Measurements from ENCODE around the gene CFAP74.

The CFAP74 gene

GRCh38 chr1:2019571-2020309 is 16.2 kb upstream of the CFAP74 start:
- FAIRE-seq (no peak), DNase-seq (ENCODE audit: low spot score) (peak; percentile 33)

DNA sequence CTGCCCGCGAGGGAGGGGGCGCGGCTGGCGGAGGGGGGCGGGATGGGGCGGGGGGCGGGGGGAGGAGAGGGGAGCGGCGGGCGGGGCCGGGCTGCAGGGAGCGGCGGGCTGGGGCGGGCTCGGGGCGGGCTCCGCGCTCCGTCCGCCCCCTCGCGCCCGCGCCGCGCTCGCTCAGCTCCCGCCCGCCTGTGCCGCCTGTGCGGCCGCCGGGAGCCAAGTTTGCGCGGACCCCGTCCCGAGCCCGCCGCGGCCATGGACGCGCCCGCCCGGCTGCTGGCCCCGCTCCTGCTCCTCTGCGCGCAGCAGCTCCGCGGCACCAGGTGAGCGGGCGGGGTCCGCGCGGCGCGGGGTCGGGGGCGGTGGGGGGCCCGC is 15.6 kb upstream of the CFAP74 start, which contains the start of gene GABRD:
GABRD (plus strand) TSS at position 174 of the 372 bp plus-strand sequence; CDS start at position 253, 79 bp downstream.
- FAIRE-seq, result no peak
- peak; percentile 85 for DNase-seq (ENCODE audit: low spot score)

- FAIRE-seq, result no peak
Observed at GRCh38 chr1:2018217-2019171, 14.9 kb upstream of the CFAP74 start.

DNA sequence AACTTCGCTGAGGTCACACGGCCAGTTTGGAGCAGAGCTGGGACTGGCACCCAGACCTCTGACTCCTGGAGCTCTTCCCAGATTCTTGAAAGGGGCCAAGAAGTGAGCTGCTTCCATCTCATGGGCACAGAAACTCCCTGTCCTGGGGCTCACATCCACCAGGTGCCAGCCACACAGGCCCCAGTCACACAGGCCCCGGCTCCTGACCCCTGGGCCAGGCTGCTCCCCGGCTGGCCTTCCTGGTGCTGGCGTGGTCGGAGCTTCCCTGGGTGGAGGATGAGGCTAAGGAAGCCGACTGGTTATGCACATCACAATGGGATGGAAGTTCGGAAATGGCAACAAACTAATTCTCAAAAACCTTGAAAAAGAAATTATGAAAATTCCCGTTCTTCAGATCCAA is 12.5 kb upstream of the CFAP74 start:
- DNase-seq (ENCODE audit: low spot score) (no peak), FAIRE-seq (no peak)

More at GRCh38 chr1:2018217-2019171, 14.9 kb upstream of the CFAP74 start:
- DNase-seq (ENCODE audit: low spot score), result no peak

GRCh38 chr1:2014741-2015735 is 11.5 kb upstream of the CFAP74 start:
- DNase-seq (ENCODE audit: low spot score), result peak; percentile 72
- FAIRE-seq, result no peak

- DNase-seq (ENCODE audit: low spot score), result no peak
- FAIRE-seq, result no peak
Observed at GRCh38 chr1:2014181-2014580, 10.6 kb upstream of the CFAP74 start.

DNA sequence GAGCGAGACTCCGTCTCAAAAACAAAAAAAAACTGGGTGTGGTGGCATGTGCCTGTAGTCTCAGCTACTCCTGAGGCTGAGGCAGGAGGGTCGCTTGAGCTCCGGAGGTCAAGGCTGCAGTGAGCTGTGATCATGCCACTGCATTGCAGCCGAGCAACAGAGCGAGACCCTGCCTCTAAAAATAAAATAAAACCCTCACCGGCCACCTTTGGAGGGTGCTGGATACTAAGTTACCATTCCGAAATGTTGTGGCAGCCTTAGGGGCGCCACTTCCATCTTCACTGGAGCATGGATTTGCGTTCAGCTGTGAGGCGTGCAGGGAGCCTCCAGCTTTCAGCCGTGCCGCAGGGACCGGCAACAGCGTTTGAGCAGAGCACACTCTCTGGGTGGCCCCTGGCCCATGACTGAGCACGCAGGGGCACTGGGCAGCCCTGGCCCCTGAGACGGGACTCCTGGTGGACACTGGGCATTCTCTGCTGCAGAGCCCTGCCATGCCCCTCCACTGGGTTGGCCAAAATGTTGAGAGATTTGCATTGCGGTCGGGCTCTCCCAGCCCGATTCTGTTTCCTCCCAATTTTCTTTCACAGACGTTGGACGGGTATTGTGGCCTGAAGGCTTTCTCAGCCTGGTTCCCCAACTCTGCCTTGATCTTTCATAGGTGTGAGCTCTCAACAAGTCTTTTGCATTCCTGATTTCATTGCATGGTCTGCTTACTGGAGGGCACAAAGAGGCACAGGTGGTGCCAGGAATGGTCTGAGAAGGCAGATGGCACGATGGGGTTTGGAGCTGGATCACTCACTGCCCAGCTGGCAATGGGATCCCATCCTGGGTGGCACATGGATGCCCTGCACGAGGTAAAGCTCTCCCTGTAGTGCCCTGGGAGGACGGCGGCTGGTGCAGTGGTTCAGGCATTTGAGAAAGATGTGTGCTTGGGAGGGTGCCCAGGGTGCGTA is 5.8 kb upstream of the CFAP74 start:
- FAIRE-seq, result no peak
- DNase-seq (ENCODE audit: low spot score), result no peak

DNA sequence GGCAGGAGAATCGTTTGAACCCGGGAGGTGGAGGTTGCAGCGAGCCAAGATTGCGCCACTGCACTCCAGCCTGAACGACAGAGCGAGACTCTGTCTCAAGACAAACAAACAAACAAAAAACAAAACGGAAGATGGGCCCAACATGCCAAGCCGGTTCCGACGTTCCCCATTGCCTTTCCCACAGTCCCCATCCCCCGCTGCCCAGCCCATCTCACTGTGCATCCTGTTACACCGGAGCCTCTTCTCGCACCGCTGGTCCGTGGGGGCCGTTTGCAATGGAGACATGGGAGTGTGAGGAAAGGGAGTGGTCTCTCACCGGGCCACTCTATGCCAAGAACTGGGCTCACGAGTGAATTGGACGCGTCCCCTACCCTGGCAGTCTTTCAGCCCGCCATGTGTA is 1.3 kb upstream of the CFAP74 start:
- FAIRE-seq (no peak), DNase-seq (ENCODE audit: low spot score) (no peak)

- DNase-seq (ENCODE audit: low spot score), result no peak
- FAIRE-seq, result no peak
Observed at GRCh38 chr1:2001773-2002411, 1.7 kb downstream of the CFAP74 start.

DNA sequence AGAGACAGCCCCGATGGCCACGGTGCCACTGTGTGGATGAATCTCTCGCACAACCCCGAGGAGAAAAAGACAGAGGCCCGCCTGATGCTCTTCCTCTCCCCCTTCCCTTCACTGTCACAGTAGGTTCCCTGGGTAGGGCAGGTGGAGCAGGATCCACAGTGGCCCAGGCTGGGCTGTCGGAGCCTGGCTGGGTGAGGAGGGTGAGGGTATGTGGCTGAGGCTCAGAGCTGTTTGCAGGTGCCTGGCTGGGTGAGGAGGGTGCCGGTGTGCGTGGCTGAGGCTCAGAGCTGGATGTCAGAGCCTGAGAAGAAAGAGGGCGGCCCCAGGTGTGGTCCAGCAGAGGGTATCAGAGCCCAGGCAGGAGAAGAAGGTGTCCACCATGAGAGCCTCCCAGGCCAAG is 2.7 kb downstream of the CFAP74 start:
- no peak for FAIRE-seq
- no peak for DNase-seq (ENCODE audit: low spot score)

DNA sequence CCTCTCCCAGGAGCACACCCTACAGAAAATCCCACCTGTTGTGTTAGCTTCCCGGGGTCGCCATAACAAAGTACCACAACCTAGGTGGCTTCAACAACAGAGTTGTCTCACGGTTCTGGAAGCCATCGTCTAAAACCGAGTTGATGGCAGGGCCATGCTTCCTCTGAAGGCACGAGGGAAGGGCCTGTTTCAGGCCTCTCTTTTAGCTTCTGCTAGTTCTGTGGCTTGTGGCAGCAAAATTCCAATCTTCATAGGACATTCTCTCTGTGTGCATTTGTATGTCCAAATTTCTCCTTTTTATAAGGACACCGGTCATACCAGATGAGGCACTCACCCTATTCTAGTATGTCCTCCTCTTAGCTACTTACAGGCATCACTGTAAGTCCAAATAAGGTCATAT is 3.2 kb downstream of the CFAP74 start:
- FAIRE-seq (no peak), DNase-seq (ENCODE audit: low spot score) (no peak)

GRCh38 chr1:1997576-1997975 is 6.0 kb downstream of the CFAP74 start:
- no peak for DNase-seq (ENCODE audit: low spot score)
- no peak for FAIRE-seq

DNA sequence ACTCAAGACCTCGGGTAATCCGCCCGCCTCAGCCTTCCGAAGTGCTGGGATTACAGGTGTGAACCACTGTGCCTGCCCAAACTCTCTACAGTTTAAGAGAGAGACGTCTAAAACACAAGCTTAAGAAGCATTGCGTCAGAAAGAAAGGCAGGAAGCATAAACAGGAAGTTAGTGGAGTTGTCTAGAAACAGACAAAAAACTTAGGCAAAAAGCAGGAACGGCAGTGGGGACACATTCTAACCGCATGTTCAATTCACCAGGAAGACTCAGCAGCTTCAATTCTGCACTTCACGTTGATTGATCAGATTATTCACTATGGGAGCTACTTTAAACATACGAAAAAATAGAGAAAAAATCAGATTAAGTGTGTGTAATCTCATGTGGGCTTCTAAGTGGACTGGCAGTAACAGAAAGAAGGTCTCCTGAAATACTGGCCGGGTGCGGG is 7.4 kb downstream of the CFAP74 start:
- DNase-seq (ENCODE audit: low spot score) (no peak), FAIRE-seq (no peak)

DNA sequence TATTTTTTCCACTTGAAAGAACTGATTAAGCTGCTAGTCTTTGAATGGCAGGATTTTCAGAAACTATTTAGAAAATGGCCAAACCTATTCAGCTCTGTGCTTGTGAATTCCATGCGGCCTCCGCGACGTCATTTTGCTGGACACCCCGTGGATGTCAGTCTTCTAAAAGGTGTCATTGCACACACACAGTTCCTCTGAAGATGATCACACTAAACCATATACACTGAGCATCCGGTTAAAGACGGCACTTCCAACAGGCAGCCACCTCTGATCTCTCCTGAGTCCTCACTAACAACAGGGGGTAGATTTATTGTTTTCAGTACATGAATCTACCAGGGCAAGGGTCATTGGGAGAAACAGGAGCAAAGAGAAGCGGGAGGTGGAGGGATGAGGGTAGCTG is 9.1 kb downstream of the CFAP74 start:
- FAIRE-seq (no peak), DNase-seq (ENCODE audit: low spot score) (no peak)

- FAIRE-seq (no peak), DNase-seq (ENCODE audit: low spot score) (peak; percentile 25)
Observed at GRCh38 chr1:1990222-1990621, 13.4 kb downstream of the CFAP74 start.

DNA sequence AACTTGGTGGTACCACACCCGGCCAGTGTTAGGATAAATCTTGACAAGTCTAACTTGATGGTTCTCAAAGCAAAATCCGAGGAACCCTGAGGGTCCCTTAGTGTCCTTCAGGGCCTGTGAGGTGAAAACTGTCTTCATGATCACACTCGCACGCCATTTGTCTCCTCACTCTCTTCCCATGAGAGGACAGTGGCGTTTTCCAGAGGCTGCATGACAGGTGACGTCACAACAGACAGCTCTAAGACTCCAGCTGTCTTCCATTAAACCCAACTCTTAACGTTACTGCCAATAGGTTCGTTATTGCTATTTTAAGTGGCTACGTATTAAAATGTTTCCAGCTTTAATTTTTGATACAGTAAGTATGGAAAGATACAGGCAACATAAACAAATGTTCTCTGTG is 13.8 kb downstream of the CFAP74 start:
- DNase-seq (ENCODE audit: low spot score) (no peak), FAIRE-seq (no peak)

GRCh38 chr1:1989102-1989542 is 14.5 kb downstream of the CFAP74 start:
- DNase-seq (ENCODE audit: low spot score), result no peak
- no peak for FAIRE-seq

DNA sequence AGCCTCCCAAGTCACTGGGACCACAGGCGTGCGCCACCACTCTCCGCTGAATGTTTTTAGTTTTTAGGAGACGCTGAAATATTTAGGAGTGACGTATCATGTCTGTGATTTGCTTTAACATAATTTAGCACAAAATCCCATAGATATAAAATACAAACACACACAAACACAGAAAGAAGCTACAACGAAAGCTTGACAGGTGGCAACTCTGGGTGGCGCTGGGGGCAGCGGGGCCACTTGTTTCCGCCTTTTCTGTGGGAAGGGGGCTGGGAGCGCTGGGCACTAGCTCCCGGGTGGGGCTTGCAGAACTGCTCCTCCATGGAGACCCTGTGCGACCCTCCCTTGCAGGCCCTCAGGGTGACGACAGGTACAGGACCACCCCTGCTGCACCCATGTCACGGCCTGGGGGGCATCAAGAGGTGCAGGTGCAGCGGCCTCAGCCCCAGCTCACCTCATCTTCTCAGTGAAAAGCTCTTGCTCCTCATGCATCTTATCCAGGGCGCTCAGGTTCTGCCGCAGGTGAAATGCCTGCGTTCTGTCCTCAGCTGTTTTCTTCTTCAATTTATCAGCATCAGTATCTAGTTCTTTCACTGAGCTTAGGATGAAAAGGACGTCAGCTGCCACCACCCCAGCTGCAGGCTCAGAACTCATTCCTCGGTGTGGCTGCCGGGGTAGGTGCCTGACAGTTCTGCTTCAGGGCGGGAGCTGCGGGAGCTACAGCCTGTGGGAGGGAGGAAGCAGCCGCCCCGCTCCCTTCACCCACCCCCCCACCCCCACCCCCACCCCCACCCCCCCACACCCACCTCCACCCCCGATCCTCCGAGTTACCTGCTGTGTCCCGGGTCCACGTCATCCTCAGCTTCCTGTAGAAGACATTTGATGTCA is 15.3 kb downstream of the CFAP74 start:
- DNase-seq (ENCODE audit: low spot score), result no peak
- no peak for FAIRE-seq
